ENCODE measurements around the gene SNIP1.

SNIP1 gene

DNA sequence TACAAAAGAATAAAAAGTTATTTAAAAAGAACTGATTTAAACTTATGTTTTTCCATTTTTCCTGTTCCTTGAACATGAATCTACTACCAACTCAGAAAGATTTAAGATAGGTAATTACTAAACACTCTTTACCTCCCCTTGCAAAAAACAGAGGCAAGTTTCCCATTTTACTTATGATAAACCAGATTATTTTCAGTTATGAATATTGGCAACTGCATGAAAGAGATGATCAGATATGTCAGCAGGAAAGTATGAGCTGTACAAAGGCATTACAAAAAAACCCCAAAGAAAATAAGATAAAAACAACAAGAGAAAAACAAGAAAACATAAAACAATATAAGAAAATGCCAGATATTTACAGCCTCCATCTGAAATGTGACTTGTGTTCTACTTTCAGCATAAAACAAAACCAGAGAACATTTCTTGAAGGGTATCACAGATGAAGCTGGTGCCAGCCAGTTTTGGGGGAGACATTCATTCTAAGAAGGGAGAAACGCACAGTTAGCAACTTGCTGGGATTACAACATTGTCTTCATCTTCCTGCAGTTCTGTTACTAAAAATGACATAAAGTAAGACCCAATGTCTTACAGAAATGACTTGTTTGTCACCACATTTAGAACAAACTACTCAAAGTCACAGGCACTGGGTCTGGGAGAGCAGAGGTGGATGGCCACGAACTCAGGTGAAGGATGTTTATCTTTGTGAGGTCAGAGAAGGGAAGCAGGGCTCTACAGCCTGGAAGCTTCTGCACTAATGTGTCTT, 60.6 kb downstream of the SNIP1 start:
- ChIA-PET POLR2A (no interaction called here), CTCF (interaction anchor here (1.0 to 16.2 kb wide), 5 partner anchors 10 to 36 kb away, joined by 3 to 521 read pairs (median 4); no protein-coding TSS in a partner anchor)
- no peak overlapping the region for H3K4me3 ChIP-seq (ENCODE audit: low read depth, low read length)
- DNase-seq (ENCODE audit: low read depth, low spot score): no peak
- TF ChIP-seq, protein P1, sequence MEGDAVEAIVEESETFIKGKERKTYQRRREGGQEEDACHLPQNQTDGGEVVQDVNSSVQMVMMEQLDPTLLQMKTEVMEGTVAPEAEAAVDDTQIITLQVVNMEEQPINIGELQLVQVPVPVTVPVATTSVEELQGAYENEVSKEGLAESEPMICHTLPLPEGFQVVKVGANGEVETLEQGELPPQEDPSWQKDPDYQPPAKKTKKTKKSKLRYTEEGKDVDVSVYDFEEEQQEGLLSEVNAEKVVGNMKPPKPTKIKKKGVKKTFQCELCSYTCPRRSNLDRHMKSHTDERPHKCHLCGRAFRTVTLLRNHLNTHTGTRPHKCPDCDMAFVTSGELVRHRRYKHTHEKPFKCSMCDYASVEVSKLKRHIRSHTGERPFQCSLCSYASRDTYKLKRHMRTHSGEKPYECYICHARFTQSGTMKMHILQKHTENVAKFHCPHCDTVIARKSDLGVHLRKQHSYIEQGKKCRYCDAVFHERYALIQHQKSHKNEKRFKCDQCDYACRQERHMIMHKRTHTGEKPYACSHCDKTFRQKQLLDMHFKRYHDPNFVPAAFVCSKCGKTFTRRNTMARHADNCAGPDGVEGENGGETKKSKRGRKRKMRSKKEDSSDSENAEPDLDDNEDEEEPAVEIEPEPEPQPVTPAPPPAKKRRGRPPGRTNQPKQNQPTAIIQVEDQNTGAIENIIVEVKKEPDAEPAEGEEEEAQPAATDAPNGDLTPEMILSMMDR (IDR thresholded peaks at IDR 0.05; ENCODE audit: insufficient read depth, low read length, missing control alignments): no peak

DNA sequence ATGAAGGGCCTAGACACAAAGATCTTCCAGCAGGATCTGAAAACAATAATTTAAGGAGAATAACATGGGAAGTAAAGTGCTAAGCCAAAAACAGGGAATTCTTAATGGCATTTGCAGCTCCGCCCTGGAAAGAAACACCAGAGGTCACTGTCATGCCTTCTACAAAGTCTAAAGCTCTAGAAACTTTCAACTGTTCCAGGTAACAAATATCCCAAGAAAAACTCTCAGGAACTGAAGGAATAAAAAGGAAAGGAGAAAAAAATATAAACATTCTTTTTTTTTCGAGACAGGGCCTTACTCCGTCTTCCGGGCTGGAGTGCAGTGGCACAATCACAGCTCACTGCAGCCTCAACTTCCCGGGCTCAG, 66.5 kb downstream of the SNIP1 start:
- H3K4me3 ChIP-seq (ENCODE audit: low read depth, low read length): no peak overlapping the region
- POLR2A ChIA-PET: interaction anchor here (0.7 to 4.4 kb wide), 4 partner anchors 9 to 33 kb away, joined by 3 to 49 read pairs (median 6); partner anchors contain the start of gene ZC3H12A
- no peak for DNase-seq (ENCODE audit: low read depth, low spot score)
- TF ChIP-seq, protein P1 (IDR thresholded peaks at IDR 0.05; ENCODE audit: insufficient read depth, low read length, missing control alignments): no peak
- CTCF ChIA-PET: interaction anchor here (0.9 to 16.2 kb wide), 14 partner anchors 8 to 971 kb away, joined by 3 to 521 read pairs (median 15); partner anchors contain the start of genes MEAF6 and ZC3H12A

GRCh38 chr1:37486680-37487618, 67.1 kb downstream of the SNIP1 start:
- ChIA-PET POLR2A (interaction anchor here (0.7 to 4.4 kb wide), 8 partner anchors 9 to 43 kb away, joined by 3 to 49 read pairs (median 4); partner anchors contain the start of gene ZC3H12A), CTCF (interaction anchor here (0.7 to 16.2 kb wide), 17 partner anchors 9 to 970 kb away, joined by 3 to 521 read pairs (median 8); partner anchors contain the start of genes MEAF6 and ZC3H12A)
- no peak overlapping the region for H3K4me3 ChIP-seq (ENCODE audit: low read depth, low read length)
- TF ChIP-seq, protein P1 (IDR thresholded peaks at IDR 0.05; ENCODE audit: insufficient read depth, low read length, missing control alignments): peak; percentile 98
- no peak for DNase-seq (ENCODE audit: low read depth, low spot score)

GRCh38 chr1:37485902-37486679, 68.0 kb downstream of the SNIP1 start:
- ChIA-PET CTCF (interaction anchor here (1.6 to 16.2 kb wide), 10 partner anchors 10 to 969 kb away, joined by 4 to 521 read pairs (median 26); partner anchors contain the start of genes MEAF6 and ZC3H12A), POLR2A (interaction anchor here (0.9 to 4.4 kb wide), 7 partner anchors 10 to 42 kb away, joined by 3 to 49 read pairs (median 4); partner anchors contain the start of gene ZC3H12A)
- TF ChIP-seq, protein P1 (IDR thresholded peaks at IDR 0.05; ENCODE audit: insufficient read depth, low read length, missing control alignments): no peak
- no peak for DNase-seq (ENCODE audit: low read depth, low spot score)
- H3K4me3 ChIP-seq (ENCODE audit: low read depth, low read length): no peak overlapping the region

Data from AG04449 (cell line).